ENCODE measurements around the gene GANC. TPM values are rescaled to one million over a fixed set of nuclear protein-coding genes. Genes with fewer than 3 reads are reported as not detected.

GANC gene
- polyA plus RNA-seq, 3 donors, result 14.5 to 24.4 (median 21.1) TPM

DNA sequence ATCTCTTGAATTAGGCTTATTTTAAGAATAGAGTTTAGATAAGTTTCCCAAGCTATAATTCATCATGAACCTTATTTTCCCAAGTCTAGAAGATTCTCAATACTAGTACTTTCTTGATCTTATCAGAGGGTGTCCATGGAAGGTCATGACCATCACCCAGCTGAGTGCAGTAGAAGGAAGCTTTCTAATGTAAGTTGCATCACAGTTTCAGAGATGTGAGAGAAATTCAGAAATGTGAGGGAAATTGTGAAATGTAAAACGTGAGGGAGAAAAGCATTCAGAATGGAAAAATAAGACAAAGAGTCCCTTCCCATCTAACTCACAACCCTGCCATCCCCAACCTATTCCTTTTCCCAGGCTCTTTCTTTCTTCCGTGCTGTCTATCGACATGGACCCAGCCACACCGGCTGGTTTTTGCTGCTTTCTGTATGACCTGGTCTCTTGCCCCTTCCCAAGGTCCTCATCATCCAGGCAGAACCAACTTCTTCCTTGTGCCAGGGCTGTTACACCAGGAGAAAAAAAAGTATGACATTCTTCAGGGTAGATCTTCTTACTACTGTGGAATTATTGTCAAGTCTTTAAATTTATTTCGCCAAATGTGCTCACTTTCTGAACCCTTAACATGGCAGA is 93.0 kb downstream of the GANC start:
- Mint-ChIP-seq H3K36me3 (peaks cover 16 to 17% of the 10 kb centered on the region in 2 donors), H3K27ac (peak overlapping the region; percentile 88 to 94 (median 94)), H3K4me1 (peaks cover 70% of the 10 kb centered on the region), H3K9me3 (no peaks in the 10 kb centered on the region), H3K27me3 (ENCODE audit: low read depth in 3 of 3) (peaks cover 0 to 4% (median 0%) of the 10 kb centered on the region in 3 donors), H3K4me3 (peak overlapping the region in 1 of 2 donors; percentile 74)
- peak in 2 of 3 donors; percentile 20 to 53 for DNase-seq
- intact Hi-C loops (cut with micrococcal nuclease), result no loop called here
- Histone ChIP-seq H3K4me3 (replicated peaks in 1 of 3; ENCODE audit: low read depth in 2 of 3, low read length in 3 of 3) (peak overlapping the region in 1 of 3 experiments; percentile 44), H3K27me3 (ENCODE audit: control insufficient read depth in 2 of 2, insufficient read depth in 2 of 2, low read length in 2 of 2) (no peaks in the 10 kb centered on the region), H3K36me3 (replicated peaks in 1 of 2; ENCODE audit: control insufficient read depth in 1 of 2, insufficient read depth in 2 of 2, low read length in 2 of 2) (peaks cover 2 to 25% of the 10 kb centered on the region in 2 donors), H3K79me2 (ENCODE audit: insufficient read depth, low read length) (no peaks in the 10 kb centered on the region), H3K4me1 (ENCODE audit: control insufficient read depth in 1 of 2, insufficient read depth in 2 of 2, low read length in 2 of 2) (peaks cover 66 to 67% of the 10 kb centered on the region in 2 donors), H3K9me3 (replicated peaks in 1 of 2; ENCODE audit: control insufficient read depth in 1 of 2, insufficient read depth in 1 of 2, low read length in 2 of 2) (no peaks in the 10 kb centered on the region), H2AFZ (ENCODE audit: insufficient read depth, low read depth, low read length, poor library complexity, severe bottlenecking) (no peak overlapping the region), H3K9ac (ENCODE audit: insufficient read depth, low read length, poor library complexity, severe bottlenecking) (no peak overlapping the region), H4K20me1 (ENCODE audit: insufficient read depth, low read length) (no peaks in the 10 kb centered on the region), H3K27ac (ENCODE audit: low read depth in 1 of 2, low read length in 2 of 2) (peak overlapping the region; percentile 60 to 80), H3K4me2 (replicated peaks; ENCODE audit: extremely low read depth, low read length, poor library complexity, severe bottlenecking) (peak overlapping the region; percentile 61)
- TF ChIP-seq, protein P1, sequence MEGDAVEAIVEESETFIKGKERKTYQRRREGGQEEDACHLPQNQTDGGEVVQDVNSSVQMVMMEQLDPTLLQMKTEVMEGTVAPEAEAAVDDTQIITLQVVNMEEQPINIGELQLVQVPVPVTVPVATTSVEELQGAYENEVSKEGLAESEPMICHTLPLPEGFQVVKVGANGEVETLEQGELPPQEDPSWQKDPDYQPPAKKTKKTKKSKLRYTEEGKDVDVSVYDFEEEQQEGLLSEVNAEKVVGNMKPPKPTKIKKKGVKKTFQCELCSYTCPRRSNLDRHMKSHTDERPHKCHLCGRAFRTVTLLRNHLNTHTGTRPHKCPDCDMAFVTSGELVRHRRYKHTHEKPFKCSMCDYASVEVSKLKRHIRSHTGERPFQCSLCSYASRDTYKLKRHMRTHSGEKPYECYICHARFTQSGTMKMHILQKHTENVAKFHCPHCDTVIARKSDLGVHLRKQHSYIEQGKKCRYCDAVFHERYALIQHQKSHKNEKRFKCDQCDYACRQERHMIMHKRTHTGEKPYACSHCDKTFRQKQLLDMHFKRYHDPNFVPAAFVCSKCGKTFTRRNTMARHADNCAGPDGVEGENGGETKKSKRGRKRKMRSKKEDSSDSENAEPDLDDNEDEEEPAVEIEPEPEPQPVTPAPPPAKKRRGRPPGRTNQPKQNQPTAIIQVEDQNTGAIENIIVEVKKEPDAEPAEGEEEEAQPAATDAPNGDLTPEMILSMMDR (IDR thresholded peaks at IDR 0.05), result no peak
- 94% methylated on average over 2 of the region's 5 CpGs for WGBS (ENCODE audit: insufficient coverage)

DNA sequence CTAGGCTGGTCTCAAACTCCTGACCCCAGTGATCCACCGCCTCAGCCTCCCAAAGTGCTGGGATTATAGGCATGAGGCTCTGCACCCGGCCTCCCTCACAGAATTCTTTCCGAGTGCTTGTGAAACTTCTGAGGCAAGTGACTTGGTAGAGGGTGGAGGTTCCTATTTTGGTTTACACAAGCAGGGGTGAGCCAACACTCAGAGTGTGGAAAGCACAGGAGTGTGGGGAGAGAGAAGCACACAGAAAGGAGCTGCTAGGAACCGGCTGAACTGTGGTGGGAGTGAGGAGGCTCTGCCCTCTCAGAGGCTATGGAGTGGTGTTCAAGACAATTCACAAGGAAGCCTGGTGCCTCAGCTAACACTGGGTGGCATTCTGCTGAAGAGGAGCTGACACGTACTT is 94.0 kb downstream of the GANC start:
- Histone ChIP-seq H2AFZ (ENCODE audit: insufficient read depth, low read depth, low read length, poor library complexity, severe bottlenecking) (no peak overlapping the region), H3K9ac (ENCODE audit: insufficient read depth, low read length, poor library complexity, severe bottlenecking) (no peak overlapping the region), H3K9me3 (replicated peaks in 1 of 2; ENCODE audit: control insufficient read depth in 1 of 2, insufficient read depth in 1 of 2, low read length in 2 of 2) (no peaks in the 10 kb centered on the region), H3K36me3 (replicated peaks in 1 of 2; ENCODE audit: control insufficient read depth in 1 of 2, insufficient read depth in 2 of 2, low read length in 2 of 2) (peaks cover 2 to 16% of the 10 kb centered on the region in 2 donors), H3K4me1 (ENCODE audit: control insufficient read depth in 1 of 2, insufficient read depth in 2 of 2, low read length in 2 of 2) (peaks cover 66 to 69% of the 10 kb centered on the region in 2 donors), H3K79me2 (ENCODE audit: insufficient read depth, low read length) (no peaks in the 10 kb centered on the region), H3K4me2 (replicated peaks; ENCODE audit: extremely low read depth, low read length, poor library complexity, severe bottlenecking) (peak overlapping the region; percentile 61), H4K20me1 (ENCODE audit: insufficient read depth, low read length) (no peaks in the 10 kb centered on the region), H3K4me3 (replicated peaks in 1 of 3; ENCODE audit: low read depth in 2 of 3, low read length in 3 of 3) (peak overlapping the region in 1 of 3 experiments; percentile 44), H3K27me3 (ENCODE audit: control insufficient read depth in 2 of 2, insufficient read depth in 2 of 2, low read length in 2 of 2) (no peaks in the 10 kb centered on the region), H3K27ac (ENCODE audit: low read depth in 1 of 2, low read length in 2 of 2) (peak overlapping the region; percentile 60 to 80)
- intact Hi-C loops (cut with micrococcal nuclease), result no loop called here
- Mint-ChIP-seq H3K27ac (peak overlapping the region; percentile 88 to 94 (median 94)), H3K4me1 (peaks cover 68% of the 10 kb centered on the region), H3K36me3 (peaks cover 7 to 8% of the 10 kb centered on the region in 2 donors), H3K9me3 (no peaks in the 10 kb centered on the region), H3K27me3 (ENCODE audit: low read depth in 3 of 3) (peaks cover 0 to 3% (median 0%) of the 10 kb centered on the region in 3 donors), H3K4me3 (peak overlapping the region in 1 of 2 donors; percentile 72)
- peak; percentile 70 to 81 (median 77) for DNase-seq
- TF ChIP-seq, protein P1 (IDR thresholded peaks at IDR 0.05), result no peak
- 11% methylated on average over 1 of the region's 5 CpGs for WGBS (ENCODE audit: insufficient coverage)

Data from CD14-positive monocyte (primary cell).